ENCODE data around the gene GOT1.

The GOT1 gene

GRCh38 chr10:99394256-99394655 lies 36.2 kb downstream of the GOT1 start:
- no peak for DNase-seq

DNA sequence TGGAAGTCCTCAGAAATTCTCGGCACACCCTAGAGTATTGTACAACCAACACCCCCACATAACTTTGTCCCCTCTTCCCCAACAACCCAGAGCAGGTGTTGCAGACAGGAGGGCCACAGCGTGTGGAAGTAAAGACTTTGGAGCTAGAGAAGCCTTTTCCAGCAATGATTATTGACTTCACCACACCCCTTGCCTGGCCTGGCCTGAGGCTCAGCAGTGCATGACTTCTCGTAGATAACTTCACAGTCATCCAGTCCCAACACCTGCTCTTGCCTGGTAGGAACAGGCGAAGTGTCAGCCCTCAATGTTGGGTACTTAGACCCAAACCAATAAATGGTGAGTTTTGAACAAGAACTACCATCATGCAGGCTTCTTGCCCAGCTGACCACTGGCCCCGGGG lies 36.7 kb downstream of the GOT1 start:
- no peak for DNase-seq

DNA sequence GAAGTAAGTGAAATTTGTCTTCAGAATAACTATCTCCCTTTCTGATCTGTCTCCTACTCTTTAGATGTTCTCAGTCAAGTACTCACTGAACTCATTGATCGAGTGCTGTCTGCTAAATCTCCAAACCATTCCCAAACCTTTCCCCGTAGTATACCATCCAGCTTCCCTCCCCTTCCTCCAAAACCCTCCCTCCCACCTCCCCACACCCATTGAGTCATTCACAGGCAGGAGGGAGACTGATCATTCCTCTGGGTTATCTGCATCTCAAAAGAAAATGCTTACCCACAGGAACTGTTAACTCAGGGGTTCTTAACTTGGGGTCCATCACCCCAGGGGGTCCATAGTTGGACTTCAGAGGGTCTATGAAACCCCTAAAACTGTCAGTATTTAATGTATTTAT lies 37.4 kb downstream of the GOT1 start:
- DNase-seq = peak; percentile 38

- no peak for DNase-seq
These were observed 39.1 kb downstream of the GOT1 start for GRCh38 chr10:99391346-99391745.

- no peak for DNase-seq
These were observed 40.5 kb downstream of the GOT1 start for GRCh38 chr10:99389729-99390480.

DNA sequence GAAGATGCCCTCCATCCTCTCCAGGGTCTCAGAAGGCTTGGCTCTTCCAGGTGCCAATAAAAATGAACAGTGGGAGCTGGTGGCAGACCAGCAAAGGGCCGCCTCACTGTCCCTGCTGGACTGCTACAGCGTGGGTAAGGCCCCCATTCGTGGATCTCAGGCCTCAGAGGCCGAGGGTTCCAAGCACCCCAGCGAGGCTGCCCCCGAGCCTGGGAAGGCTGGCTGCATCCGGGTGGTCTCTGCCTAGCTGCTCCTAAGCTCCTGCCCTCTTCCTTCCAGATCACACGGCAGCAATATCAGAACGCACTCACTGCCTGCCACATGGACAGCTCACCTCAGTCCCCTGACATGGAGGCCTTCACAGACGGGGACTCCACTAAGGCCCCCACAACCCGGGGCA lies 42.9 kb downstream of the GOT1 start:
- no peak for DNase-seq

GRCh38 chr10:99387071-99387470 lies 43.4 kb downstream of the GOT1 start:
- DNase-seq = no peak

- DNase-seq = no peak
These were observed 48.2 kb downstream of the GOT1 start for GRCh38 chr10:99382176-99382575.

DNA sequence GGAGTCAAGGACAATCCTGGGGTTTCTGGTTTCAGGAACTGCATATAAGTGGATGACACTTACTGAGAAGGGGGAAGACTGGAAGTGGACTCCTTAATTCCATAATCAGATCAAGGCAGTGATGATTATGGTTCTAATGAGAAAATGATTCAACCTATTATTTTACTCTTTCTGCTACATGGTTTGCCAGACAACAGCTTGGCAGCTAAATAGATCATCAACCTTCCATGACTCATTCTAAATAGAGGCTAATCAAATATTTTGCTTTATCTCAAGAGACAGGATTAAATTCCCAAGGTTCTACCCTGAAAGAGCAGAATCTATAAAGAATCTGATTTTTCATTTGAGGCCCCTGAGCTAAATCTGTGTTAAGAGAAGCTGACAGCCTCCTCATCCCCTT lies 55.0 kb downstream of the GOT1 start:
- DNase-seq = no peak

DNA sequence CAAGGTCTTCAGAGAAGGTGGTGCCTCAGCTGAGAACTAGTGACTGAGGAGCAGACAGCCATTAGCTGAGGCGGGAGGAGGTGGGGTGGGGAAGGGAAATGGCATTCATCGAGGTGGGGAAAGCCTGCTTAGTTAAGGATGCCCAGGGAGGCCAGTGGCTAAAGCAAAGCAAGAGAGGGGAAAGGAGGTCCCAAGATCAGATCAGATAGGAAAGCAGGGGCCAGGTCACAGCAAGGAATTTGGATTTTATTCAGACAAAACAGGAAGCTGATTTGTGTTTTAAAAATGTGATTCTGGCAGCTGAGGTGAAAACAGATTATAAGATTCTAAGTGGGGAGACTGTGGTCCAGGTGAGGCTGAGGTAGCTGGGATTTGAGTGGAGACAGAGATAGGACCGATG lies 55.5 kb downstream of the GOT1 start:
- DNase-seq = no peak

GRCh38 chr10:99374526-99374925 lies 55.9 kb downstream of the GOT1 start:
- DNase-seq = peak; percentile 72

DNA sequence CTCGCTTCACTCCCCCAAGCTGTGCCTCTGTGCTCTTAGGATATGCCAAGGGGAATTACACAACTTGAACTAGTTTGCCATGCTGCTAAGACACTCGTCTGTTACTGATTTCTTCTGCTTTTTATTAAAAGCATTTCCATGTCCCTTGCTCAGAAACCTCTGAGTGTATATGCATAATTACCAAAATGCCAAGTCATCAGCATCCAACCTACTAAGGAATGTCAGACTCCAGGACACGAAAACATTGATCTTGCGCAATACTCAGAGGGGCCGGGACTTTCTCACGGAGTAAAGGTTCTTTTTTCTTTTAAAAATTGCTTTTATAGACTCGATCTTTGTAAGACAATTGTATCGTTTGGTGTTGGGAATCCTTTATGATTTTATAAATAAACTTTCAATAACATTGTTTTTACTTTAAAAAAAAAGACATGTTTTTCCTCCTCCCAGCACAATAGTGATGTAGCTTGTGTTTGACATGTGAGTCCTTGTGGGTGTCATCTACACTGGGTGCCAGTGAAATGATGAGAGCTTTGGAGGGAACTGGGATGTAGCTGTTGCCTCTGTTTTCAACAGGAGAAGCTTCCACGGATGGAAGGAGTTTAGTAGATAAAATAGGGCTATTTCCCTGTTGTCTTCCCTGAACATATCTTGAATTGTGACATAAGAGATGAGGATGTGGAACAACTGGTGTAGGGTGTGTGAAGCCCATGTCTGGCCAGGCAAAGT lies 57.7 kb downstream of the GOT1 start:
- DNase-seq = peak; percentile 76

DNA sequence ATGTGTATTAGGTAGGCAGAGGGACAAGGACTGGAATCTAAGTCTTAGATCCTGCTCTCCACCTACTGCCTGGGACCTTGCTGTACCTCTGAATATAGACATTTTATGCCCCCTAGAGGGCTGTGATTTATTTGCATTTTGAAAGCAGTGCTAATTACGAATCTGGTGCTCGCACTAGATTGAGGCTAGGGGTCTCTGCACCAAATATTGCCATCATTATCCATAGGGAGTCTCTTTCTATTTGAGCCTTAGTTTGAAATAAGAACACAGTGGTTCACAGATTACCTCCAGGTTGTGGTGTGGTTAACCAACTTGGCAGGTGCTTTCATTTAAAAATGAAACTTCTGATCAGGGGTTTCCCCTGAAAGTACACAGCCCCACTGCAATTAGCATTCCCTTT lies 59.4 kb downstream of the GOT1 start:
- peak; percentile 60 for DNase-seq

- DNase-seq = peak; percentile 85
These were observed 60.9 kb downstream of the GOT1 start for GRCh38 chr10:99369551-99369950.

- peak; percentile 67 for DNase-seq
These were observed 61.3 kb downstream of the GOT1 start for GRCh38 chr10:99369126-99369525.

DNA sequence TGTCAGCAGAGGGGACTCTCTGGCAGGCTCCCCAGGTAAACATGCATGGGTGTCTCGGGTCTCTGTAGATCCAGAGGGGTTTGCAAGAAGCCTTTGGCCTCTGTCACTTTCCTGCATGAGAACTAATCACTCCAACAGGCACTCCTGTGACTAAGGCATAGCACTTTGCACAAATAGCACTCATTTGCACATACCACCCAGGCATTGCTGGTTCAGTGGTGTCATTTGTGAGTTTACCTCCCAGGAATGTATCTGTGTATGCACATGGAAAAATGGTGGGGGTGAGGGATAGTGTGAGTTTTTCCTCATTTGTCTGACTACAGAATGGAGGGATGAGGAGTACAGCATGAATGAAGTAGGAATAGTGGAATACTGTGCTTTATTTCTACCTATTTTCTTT lies 61.8 kb downstream of the GOT1 start:
- peak; percentile 70 for DNase-seq

- DNase-seq = no peak
These were observed 63.8 kb downstream of the GOT1 start for GRCh38 chr10:99366666-99367065.

GRCh38 chr10:99365736-99366135 lies 64.7 kb downstream of the GOT1 start:
- DNase-seq = no peak

GRCh38 chr10:99365311-99365710 lies 65.1 kb downstream of the GOT1 start:
- DNase-seq = no peak

GRCh38 chr10:99364125-99364524 lies 66.3 kb downstream of the GOT1 start:
- peak; percentile 55 for DNase-seq

- DNase-seq = no peak
These were observed 69.5 kb downstream of the GOT1 start for GRCh38 chr10:99360934-99361333.

GRCh38 chr10:99358101-99358500 lies 72.3 kb downstream of the GOT1 start:
- DNase-seq = no peak

DNA sequence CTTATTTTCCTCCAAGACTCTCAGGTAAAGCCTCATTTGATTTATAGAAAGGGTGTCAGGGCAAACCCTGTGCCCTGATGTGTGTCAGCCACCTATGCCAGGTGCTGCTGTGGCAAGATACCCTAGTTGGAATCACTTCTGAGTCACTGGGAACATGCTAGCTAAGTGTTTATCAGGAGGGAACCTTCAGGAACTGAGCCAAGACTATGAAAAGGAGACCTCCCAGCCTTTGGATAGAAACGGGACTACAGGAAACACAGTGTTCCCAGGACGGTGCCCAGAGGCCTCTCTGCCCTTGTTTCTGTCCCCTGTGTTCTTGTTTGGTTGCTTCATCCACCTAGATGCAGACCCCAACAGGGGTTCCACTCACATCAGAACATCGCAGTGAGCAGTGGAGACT lies 72.7 kb downstream of the GOT1 start:
- DNase-seq = no peak

- DNase-seq = no peak
These were observed 77.2 kb downstream of the GOT1 start for GRCh38 chr10:99353182-99353581.

GRCh38 chr10:99347672-99348071 lies 82.8 kb downstream of the GOT1 start:
- DNase-seq = no peak

Measured in EL (cell line).